Cardiac fibroblast (primary cell): ENCODE data around the gene CDKN2D.
"Not testable (repeated sequence)": the region's sequence is repeated elsewhere in the genome, so short reads cannot be mapped to it uniquely, and the experiment has no call there.

Experiments used
- DNase-seq, 2 donors: peaks; one replicate each; pipeline versions ENCODE4 v3.0.0 to v3.0.0-alpha.2; 2010; ENCODE audit warnings: low read depth in 2 of 2
- H3K4me3 ChIP-seq, 2 donors: replicated peaks in 1 of 2; 1 replicate in 1 of 2; 2 replicates in 1 of 2; pipeline ENCODE4 v1.5.1; 2011; ENCODE audit warnings: low read depth in 2 of 2, low read length in 2 of 2, mild to moderate bottlenecking in 2 of 2, moderate library complexity in 1 of 2
- CTCF ChIP-seq: IDR thresholded peaks from one replicate; pipeline ENCODE4 v1.5.1; 2011; ENCODE audit warnings: low read depth, mild to moderate bottlenecking, low read length, inconsistent platforms

The CDKN2D gene

GRCh38 chr19:10580979-10581631 is 12.3 kb upstream of the CDKN2D start:
- peak; percentile 99 for TF ChIP-seq CTCF
- DNase-seq = peak; percentile 95 to 96
- H3K4me3 ChIP-seq = no peak overlapping the region

DNA sequence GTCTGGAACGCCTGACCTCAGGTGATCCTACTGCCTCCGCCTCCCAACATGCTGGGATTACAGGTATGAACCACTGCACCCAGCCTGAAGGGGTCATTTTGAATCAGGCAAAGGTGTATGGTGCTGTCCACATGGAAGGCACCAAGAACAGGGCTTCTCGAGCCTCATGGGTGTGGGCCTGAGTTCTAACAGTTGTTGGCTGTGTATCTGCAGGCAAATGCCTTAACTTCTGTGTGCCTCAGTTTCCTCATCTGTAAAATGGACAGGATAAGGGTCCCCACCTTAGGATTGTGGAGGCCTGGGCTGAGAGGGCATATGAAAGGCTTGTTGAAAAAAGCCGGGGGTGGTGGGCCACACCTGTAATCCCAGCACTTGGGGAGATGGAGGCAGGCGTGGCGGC is 9.2 kb upstream of the CDKN2D start:
- H3K4me3 ChIP-seq = no peak overlapping the region
- DNase-seq = no peak
- no peak for TF ChIP-seq CTCF

- no peak for DNase-seq
- TF ChIP-seq CTCF = no peak
- H3K4me3 ChIP-seq = no peak overlapping the region
These were observed 6.4 kb upstream of the CDKN2D start for GRCh38 chr19:10575011-10575716.

DNA sequence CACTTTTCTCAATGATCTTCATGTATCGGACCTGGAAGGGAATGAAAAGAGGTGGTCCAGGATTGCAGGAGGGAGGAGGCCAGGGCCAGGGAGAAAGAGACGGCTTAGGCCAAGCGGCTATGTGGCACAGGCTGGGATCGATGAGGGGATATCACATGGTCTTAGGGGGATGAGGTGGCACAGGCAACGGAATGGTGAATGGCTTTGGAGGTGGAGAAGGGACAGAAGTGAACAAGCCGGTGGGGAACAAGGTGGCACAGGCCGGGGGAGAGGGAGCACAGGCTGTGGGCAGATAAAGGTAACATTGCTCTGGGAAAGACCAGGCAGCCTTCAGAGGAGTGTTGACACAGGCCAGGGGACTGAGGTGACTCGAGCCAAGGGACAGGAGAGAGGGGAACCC is 5.7 kb upstream of the CDKN2D start:
- no peak for DNase-seq
- no peak for TF ChIP-seq CTCF
- H3K4me3 ChIP-seq = no peak overlapping the region

DNA sequence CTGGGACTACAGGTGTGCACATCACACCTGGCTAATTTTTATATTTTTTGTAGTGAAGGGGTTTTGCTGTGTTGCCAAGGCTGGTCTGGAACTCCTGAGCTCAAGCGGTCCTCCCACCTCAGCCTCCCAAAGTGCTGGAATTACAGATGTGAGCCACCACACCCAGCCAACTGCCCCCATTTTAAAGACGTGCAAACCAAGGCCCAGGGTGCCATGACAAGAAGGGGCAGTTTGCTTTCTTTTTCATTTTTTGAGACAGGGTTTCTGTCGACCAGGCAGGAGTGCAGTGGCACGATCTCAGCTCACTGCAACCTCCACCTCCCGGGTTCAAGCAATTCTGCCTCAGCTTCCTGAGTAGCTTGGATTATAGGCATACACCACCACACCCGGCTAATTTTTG is 5.0 kb upstream of the CDKN2D start:
- H3K4me3 ChIP-seq, DNase-seq: not testable (repeated sequence)

DNA sequence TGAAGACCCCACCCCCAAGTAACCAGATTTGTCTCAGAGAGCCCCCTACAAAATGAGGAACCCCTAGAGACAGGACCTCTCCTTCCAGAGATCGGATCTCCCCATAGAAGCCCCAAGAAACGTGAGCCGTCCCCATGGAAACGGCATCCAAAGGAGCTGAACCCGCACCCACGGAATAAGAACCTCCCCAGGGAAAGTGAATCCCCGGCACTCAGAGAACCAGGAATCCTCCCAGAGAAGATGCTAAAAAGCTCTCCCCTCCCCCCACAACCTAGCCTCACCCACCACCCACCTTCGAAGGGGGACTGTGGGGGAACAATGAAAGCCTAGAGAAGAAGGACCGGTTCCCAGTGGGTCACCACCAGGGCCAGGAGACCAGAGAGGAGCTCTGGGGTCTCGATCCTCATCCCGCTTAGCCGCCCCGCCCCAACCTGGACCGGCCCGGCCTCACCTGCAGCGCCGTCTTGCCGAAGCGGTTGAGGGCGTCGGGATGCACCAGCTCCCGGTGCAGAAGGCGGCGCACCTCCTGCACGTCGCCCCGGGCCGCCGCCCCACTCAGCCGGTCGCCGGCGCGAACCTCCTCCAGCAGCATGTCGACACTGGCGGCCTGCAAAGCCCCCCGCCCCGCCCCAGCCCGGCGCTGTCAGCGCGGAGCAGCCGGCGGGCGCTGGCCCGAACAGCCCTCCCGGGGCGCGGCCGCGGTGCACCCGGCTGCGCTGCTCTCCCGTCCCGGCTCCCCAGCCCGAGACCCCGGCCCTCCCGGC is 535 bp downstream of the CDKN2D start:
- H3K4me3 ChIP-seq = peak overlapping the region; percentile 73
- DNase-seq = no peak
- no peak for TF ChIP-seq CTCF

GRCh38 chr19:10567656-10568055 is 1.1 kb downstream of the CDKN2D start:
- peak overlapping the region; percentile 73 for H3K4me3 ChIP-seq
- no peak for TF ChIP-seq CTCF
- DNase-seq = no peak
